HEK293T (cell line): ENCODE results near the gene DOCK10.

ENCODE experiments used
- CTCF ChIA-PET: fragments of 350-600 bp; formaldehyde crosslinking; extraction: SDS; loops from one replicate; lab custom pipeline; 2021; ENCODE audit warnings: antibody characterized with exemption, inconsistent platforms; lab: Yijun Ruan, JAX
- POLR2A ChIA-PET: fragments of 350-600 bp; formaldehyde crosslinking; extraction: SDS; loops from one replicate; lab custom pipeline; 2020; ENCODE audit warnings: antibody characterized with exemption, inconsistent platforms; lab: Yijun Ruan, JAX
- DNase-seq: peaks from one replicate; pipeline ENCODE4 v3.0.0; 2012; ENCODE audit warnings: mixed read lengths; ENCODE audit errors: extremely low spot score
- ARNT ChIP-seq: fragments of 450-650 bp; IDR thresholded peaks from 2 replicates; pipeline ENCODE4 v1.6.1; 2017; ENCODE audit warnings: mild to moderate bottlenecking
- BHLHE40 ChIP-seq: fragments of 450-650 bp; IDR thresholded peaks from 2 replicates; pipeline ENCODE4 v1.6.1; 2016; ENCODE audit warnings: mild to moderate bottlenecking, moderate library complexity, borderline replicate concordance
- CTBP1 ChIP-seq: fragments of 450-650 bp; IDR thresholded peaks from 2 replicates; pipeline ENCODE4 v1.6.1; 2016; ENCODE audit warnings: borderline replicate concordance
- ELF4 ChIP-seq: fragments of 450-650 bp; IDR thresholded peaks from 2 replicates; pipeline ENCODE4 v1.6.1; 2017; ENCODE audit warnings: antibody characterized with exemption
- FOXA1 ChIP-seq: fragments of 450-650 bp; IDR thresholded peaks from 2 replicates; pipeline ENCODE4 v1.6.1; 2016; ENCODE audit warnings: mild to moderate bottlenecking
- FOXK2 ChIP-seq: fragments of 450-650 bp; IDR thresholded peaks from 2 replicates; pipeline ENCODE4 v1.6.1; 2016; ENCODE audit warnings: mild to moderate bottlenecking
- FOXM1 ChIP-seq: fragments of 450-650 bp; IDR thresholded peaks from 2 replicates; pipeline ENCODE4 v1.6.1; 2017; ENCODE audit warnings: mild to moderate bottlenecking, borderline replicate concordance
- HDGF ChIP-seq: fragments of 450-650 bp; IDR thresholded peaks from 2 replicates; pipeline ENCODE4 v1.6.1; 2017; ENCODE audit warnings: antibody characterized with exemption, borderline replicate concordance
- L3MBTL2 ChIP-seq: fragments of 450-650 bp; conservative IDR thresholded peaks from 2 replicates; pipeline ENCODE4 v1.6.1; 2016; ENCODE audit warnings: mild to moderate bottlenecking
- LEF1 ChIP-seq: fragments of 450-650 bp; IDR thresholded peaks from 2 replicates; pipeline ENCODE4 v1.6.1; 2017; ENCODE audit warnings: mild to moderate bottlenecking, borderline replicate concordance
- NFRKB ChIP-seq: fragments of 450-650 bp; IDR thresholded peaks from 2 replicates; pipeline ENCODE4 v1.6.1; 2016; ENCODE audit warnings: mild to moderate bottlenecking, moderate library complexity
- PKNOX1 ChIP-seq: fragments of 450-650 bp; IDR thresholded peaks from 2 replicates; pipeline ENCODE4 v1.6.1; 2016
- SP1 ChIP-seq: fragments of 450-650 bp; IDR thresholded peaks from 2 replicates; pipeline ENCODE4 v1.6.1; 2017
- SUZ12 ChIP-seq: fragments of 450-650 bp; IDR thresholded peaks from 2 replicates; pipeline ENCODE4 v1.6.1; 2016; ENCODE audit warnings: mild to moderate bottlenecking
- TARDBP ChIP-seq: fragments of 450-650 bp; IDR thresholded peaks from 2 replicates; pipeline ENCODE4 v1.6.1; 2016
- ZNF384 ChIP-seq: fragments of 450-650 bp; IDR thresholded peaks from 2 replicates; pipeline ENCODE4 v1.6.1; 2016

DOCK10 gene

GRCh38 chr2:225041851-225042799 is at the start of gene DOCK10:
DOCK10 (minus strand) TSS chr2:225042468; CDS start chr2:225042374, 94 bp downstream.
- ChIA-PET CTCF (no interaction called here), POLR2A (no interaction called here)
- peak; percentile 27 for DNase-seq
- no peak for TF ChIP-seq LEF1
- TF ChIP-seq NFRKB, result no peak
- TF ChIP-seq TARDBP, result no peak
- TF ChIP-seq SUZ12, result no peak
- no peak for TF ChIP-seq HDGF
- TF ChIP-seq ELF4, result no peak
- no peak for TF ChIP-seq FOXK2
- TF ChIP-seq PKNOX1, result no peak
- TF ChIP-seq FOXA1, result no peak
- no peak for TF ChIP-seq CTBP1
- no peak for TF ChIP-seq FOXM1
- TF ChIP-seq BHLHE40, result no peak
- TF ChIP-seq ZNF384, result no peak
- no peak for TF ChIP-seq SP1
- no peak for TF ChIP-seq L3MBTL2
- TF ChIP-seq ARNT, result no peak

GRCh38 chr2:225091336-225091735 is 49.1 kb upstream of the DOCK10 start:
- POLR2A ChIA-PET, result interaction anchor here (0.7 kb wide), 1 partner anchor 54 kb away, joined by 3 read pairs; no protein-coding TSS in a partner anchor
- no peak for TF ChIP-seq HDGF
- TF ChIP-seq TARDBP, result no peak
- CTCF ChIA-PET, result no interaction called here
- DNase-seq, result no peak

- DNase-seq, result no peak
- ChIA-PET POLR2A (interaction anchor here (0.7 kb wide), 1 partner anchor 55 kb away, joined by 3 read pairs; no protein-coding TSS in a partner anchor), CTCF (no interaction called here)
- no peak for TF ChIP-seq FOXK2
- TF ChIP-seq ARNT, result no peak
- TF ChIP-seq ZNF384, result no peak
- no peak for TF ChIP-seq L3MBTL2
- no peak for TF ChIP-seq SP1
- TF ChIP-seq CTBP1, result no peak
- no peak for TF ChIP-seq HDGF
- no peak for TF ChIP-seq FOXM1
- TF ChIP-seq TARDBP, result no peak
- TF ChIP-seq SUZ12, result no peak
- no peak for TF ChIP-seq LEF1
- no peak for TF ChIP-seq NFRKB
- TF ChIP-seq BHLHE40, result no peak
- no peak for TF ChIP-seq ELF4
- no peak for TF ChIP-seq FOXA1
- TF ChIP-seq PKNOX1, result no peak
Observed at GRCh38 chr2:225090746-225091145, 48.5 kb upstream of the DOCK10 start.

GRCh38 chr2:225086915-225087314 is 44.6 kb upstream of the DOCK10 start:
- TF ChIP-seq BHLHE40 (no peak), LEF1 (no peak)
- ChIA-PET CTCF (no interaction called here), POLR2A (no interaction called here)
- DNase-seq, result no peak

- DNase-seq, result no peak
- CTCF ChIA-PET, result no interaction called here
- TF ChIP-seq LEF1 (no peak), L3MBTL2 (no peak), ELF4 (no peak), TARDBP (no peak), CTBP1 (no peak), BHLHE40 (no peak), FOXK2 (no peak), PKNOX1 (no peak), HDGF (no peak), ZNF384 (no peak), ARNT (no peak), SP1 (no peak), FOXM1 (no peak), NFRKB (no peak)
- POLR2A ChIA-PET, result no interaction called here
Observed at GRCh38 chr2:225086439-225086838, 44.2 kb upstream of the DOCK10 start.

- ChIA-PET CTCF (no interaction called here), POLR2A (no interaction called here)
- no peak for TF ChIP-seq FOXK2
- no peak for TF ChIP-seq TARDBP
- no peak for TF ChIP-seq ZNF384
- TF ChIP-seq LEF1, result no peak
- no peak for TF ChIP-seq L3MBTL2
- no peak for TF ChIP-seq PKNOX1
- no peak for TF ChIP-seq ARNT
- no peak for TF ChIP-seq CTBP1
- TF ChIP-seq ELF4, result no peak
- TF ChIP-seq FOXA1, result no peak
- TF ChIP-seq SUZ12, result no peak
- TF ChIP-seq BHLHE40, result no peak
- TF ChIP-seq SP1, result no peak
- TF ChIP-seq HDGF, result no peak
- TF ChIP-seq NFRKB, result no peak
- TF ChIP-seq FOXM1, result no peak
- DNase-seq, result no peak
Observed at GRCh38 chr2:225083276-225083675, 41.0 kb upstream of the DOCK10 start.
